ENCODE data around the gene CDK19. TPM values are rescaled to one million over a fixed set of nuclear protein-coding genes. Genes with fewer than 3 reads are reported as not detected.

Gene CDK19
- polyA plus RNA-seq, 1 of the 3 experiments (the other 2 are of a cell fraction), result 6.5 TPM

DNA sequence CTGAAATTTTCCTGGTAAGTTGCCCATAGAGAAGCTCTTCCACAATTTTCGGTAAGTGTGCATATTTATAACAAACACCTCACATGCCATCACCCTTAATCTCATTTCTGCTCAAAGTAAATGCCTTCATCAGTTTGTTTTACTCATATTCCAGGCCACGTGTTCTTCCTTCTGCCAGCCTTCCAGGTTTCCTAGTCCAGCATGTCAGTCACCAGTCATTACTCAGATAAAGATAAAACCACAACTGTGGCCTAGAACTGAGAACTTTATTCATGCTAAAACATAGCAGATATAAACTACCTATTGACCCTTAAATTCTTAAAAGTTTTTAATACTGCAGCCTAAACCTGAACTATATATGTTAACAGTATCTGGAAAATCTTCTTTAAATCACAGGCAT, 189.4 kb downstream of the CDK19 start:
- ChIA-PET CTCF (no interaction called here), POLR2A (no interaction called here)
- Histone ChIP-seq H3K4me1 (ENCODE audit: control insufficient read depth in 1 of 2, insufficient read depth in 2 of 2, low read depth in 1 of 2, low read length in 1 of 2) (peaks cover 0 to 6% of the 10 kb centered on the region in 2 experiments; a peak in 1 of 4 replicates), H3K36me3 (replicated peaks in 1 of 2; ENCODE audit: control insufficient read depth in 1 of 2, insufficient read depth in 2 of 2, low read length in 1 of 2) (peaks cover 24% of the 10 kb centered on the region in 2 experiments), H3K27me3 (ENCODE audit: insufficient read depth) (no peaks in the 10 kb centered on the region), H3K9me3 (no peaks in the 10 kb centered on the region), H3K4me3 (ENCODE audit: low read depth in 2 of 2, low read length in 1 of 2) (no peak overlapping the region), H3K79me2 (ENCODE audit: insufficient read depth) (no peaks in the 10 kb centered on the region), H3F3A (replicated peaks; ENCODE audit: insufficient read depth) (peaks cover 4% of the 10 kb centered on the region), H3K27ac (ENCODE audit: low read depth in 2 of 2, low read length in 1 of 2) (no peak overlapping the region), H3K9me2 (no peaks in the 10 kb centered on the region), H4K20me1 (ENCODE audit: insufficient read depth) (no peaks in the 10 kb centered on the region), H3K4me2 (no peak overlapping the region), H3K9ac (no peak overlapping the region), H2AFZ (ENCODE audit: low read depth) (no peak overlapping the region)
- WGBS (ENCODE audit: low lambda C conversion rate), result 54% methylated on average over 2 of the region's 2 CpGs
- no peak for TF ChIP-seq POLR2AphosphoS5 (IDR thresholded peaks at IDR 0.05; ENCODE audit: low read depth, low read length)
- TF ChIP-seq TCF12 (IDR thresholded peaks at IDR 0.05), result peak; percentile 16; the same call in 1 of the 2 replicates
- TF ChIP-seq, protein P1, sequence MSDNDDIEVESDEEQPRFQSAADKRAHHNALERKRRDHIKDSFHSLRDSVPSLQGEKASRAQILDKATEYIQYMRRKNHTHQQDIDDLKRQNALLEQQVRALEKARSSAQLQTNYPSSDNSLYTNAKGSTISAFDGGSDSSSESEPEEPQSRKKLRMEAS (IDR thresholded peaks at IDR 0.05; ENCODE audit: low read depth), result peak; percentile 48; the same call in 1 of the 2 replicates
- TF ChIP-seq JUND (IDR thresholded peaks at IDR 0.05), result 0 out of 2 replicates have a peak, but pooled peaks have one; percentile 10
- TF ChIP-seq, protein P2, sequence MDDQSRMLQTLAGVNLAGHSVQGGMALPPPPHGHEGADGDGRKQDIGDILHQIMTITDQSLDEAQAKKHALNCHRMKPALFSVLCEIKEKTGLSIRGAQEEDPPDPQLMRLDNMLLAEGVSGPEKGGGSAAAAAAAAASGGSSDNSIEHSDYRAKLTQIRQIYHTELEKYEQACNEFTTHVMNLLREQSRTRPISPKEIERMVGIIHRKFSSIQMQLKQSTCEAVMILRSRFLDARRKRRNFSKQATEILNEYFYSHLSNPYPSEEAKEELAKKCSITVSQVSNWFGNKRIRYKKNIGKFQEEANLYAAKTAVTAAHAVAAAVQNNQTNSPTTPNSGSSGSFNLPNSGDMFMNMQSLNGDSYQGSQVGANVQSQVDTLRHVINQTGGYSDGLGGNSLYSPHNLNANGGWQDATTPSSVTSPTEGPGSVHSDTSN (IDR thresholded peaks at IDR 0.05), result peak; percentile 75
- TF ChIP-seq MEF2A (IDR thresholded peaks at IDR 0.05; ENCODE audit: borderline replicate concordance, low read depth), result no peak
- DNase-seq, result no peak

DNA sequence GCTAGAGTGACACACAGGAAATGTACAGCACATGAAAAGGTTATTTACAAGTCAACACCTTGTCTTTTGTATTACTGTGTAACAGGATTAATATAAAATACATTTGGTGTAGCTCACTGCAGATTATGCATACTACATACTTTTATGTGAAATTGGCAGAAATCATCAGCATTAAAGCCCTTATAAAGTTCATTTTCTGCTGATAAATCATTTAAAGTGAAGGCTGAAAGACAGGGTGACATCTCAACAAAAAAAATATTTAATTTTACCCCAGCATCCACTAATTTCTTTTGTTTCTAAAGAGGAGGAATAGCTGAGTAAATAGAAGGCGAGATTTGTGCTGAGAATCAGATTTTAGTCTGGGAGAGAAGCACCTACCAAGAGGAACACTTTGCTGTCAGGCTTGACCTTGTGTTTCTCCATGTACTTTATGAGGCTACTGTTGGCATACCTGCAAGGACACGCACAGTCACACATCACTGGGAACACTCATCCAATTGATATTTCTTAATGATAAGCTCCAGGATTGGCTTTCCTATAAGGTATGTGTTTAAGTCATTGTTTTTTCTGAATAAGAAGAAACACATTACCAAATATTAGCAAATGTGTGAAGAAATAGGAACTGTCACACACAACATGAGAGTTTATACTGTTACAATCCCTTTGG, 192.2 kb downstream of the CDK19 start:
- Histone ChIP-seq H3K9ac (no peak overlapping the region), H3K4me1 (ENCODE audit: control insufficient read depth in 1 of 2, insufficient read depth in 2 of 2, low read depth in 1 of 2, low read length in 1 of 2) (peaks cover 0 to 4% of the 10 kb centered on the region in 2 experiments; a peak in 2 of 4 replicates), H3K27me3 (ENCODE audit: insufficient read depth) (no peaks in the 10 kb centered on the region), H3F3A (replicated peaks; ENCODE audit: insufficient read depth) (peaks cover 4% of the 10 kb centered on the region), H3K27ac (ENCODE audit: low read depth in 2 of 2, low read length in 1 of 2) (no peak overlapping the region), H3K4me3 (ENCODE audit: low read depth in 2 of 2, low read length in 1 of 2) (no peak overlapping the region), H2AFZ (ENCODE audit: low read depth) (no peak overlapping the region), H3K9me3 (no peaks in the 10 kb centered on the region), H3K36me3 (replicated peaks in 1 of 2; ENCODE audit: control insufficient read depth in 1 of 2, insufficient read depth in 2 of 2, low read length in 1 of 2) (peaks cover 29 to 34% of the 10 kb centered on the region in 2 experiments), H3K79me2 (ENCODE audit: insufficient read depth) (no peaks in the 10 kb centered on the region), H3K9me2 (no peaks in the 10 kb centered on the region), H4K20me1 (ENCODE audit: insufficient read depth) (no peaks in the 10 kb centered on the region), H3K4me2 (no peak overlapping the region)
- DNase-seq, result no peak
- 100% methylated on average over 2 of the region's 2 CpGs for WGBS (ENCODE audit: low lambda C conversion rate)
- CTCF ChIA-PET, result no interaction called here
- POLR2A ChIA-PET, result interaction anchor here (0.8 kb wide), 1 partner anchor 251 kb away, joined by 3 read pairs; the partner anchor contains the start of gene AMD1
- TF ChIP-seq TEAD4 (IDR thresholded peaks at IDR 0.05; ENCODE audit: borderline replicate concordance, insufficient read depth) (no peak), RAD21 (IDR thresholded peaks at IDR 0.05; ENCODE audit: low read length) (no peak), TAF1 (IDR thresholded peaks at IDR 0.05; ENCODE audit: borderline replicate concordance, low read depth, low read length) (no peak), MEF2A (IDR thresholded peaks at IDR 0.05; ENCODE audit: borderline replicate concordance, low read depth) (no peak), ZBTB33 (IDR thresholded peaks at IDR 0.05; ENCODE audit: borderline replicate concordance, low read depth) (no peak), GABPA (IDR thresholded peaks at IDR 0.05; ENCODE audit: low read depth) (no peak), YY1 (IDR thresholded peaks at IDR 0.05; ENCODE audit: low read depth) (no peak), SIN3A (IDR thresholded peaks at IDR 0.05; ENCODE audit: borderline replicate concordance, low read depth, low read length) (no peak), NRF1 (IDR thresholded peaks at IDR 0.05; ENCODE audit: low read depth, low read length) (no peak), JUND (IDR thresholded peaks at IDR 0.05) (no peak), EZH2phosphoT487 (IDR thresholded peaks at IDR 0.05; ENCODE audit: borderline replicate concordance, low read depth) (no peak), SMC3 (IDR thresholded peaks at IDR 0.05; ENCODE audit: low read depth, low read length) (no peak), MXI1 (IDR thresholded peaks at IDR 0.05; ENCODE audit: low read depth, low read length) (no peak)
- TF ChIP-seq, protein P2 (IDR thresholded peaks at IDR 0.05), result no peak
- TF ChIP-seq, protein P3, sequence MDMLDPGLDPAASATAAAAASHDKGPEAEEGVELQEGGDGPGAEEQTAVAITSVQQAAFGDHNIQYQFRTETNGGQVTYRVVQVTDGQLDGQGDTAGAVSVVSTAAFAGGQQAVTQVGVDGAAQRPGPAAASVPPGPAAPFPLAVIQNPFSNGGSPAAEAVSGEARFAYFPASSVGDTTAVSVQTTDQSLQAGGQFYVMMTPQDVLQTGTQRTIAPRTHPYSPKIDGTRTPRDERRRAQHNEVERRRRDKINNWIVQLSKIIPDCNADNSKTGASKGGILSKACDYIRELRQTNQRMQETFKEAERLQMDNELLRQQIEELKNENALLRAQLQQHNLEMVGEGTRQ (IDR thresholded peaks at IDR 0.05; ENCODE audit: borderline replicate concordance, low read depth, low read length), result no peak
- TF ChIP-seq, protein P4, sequence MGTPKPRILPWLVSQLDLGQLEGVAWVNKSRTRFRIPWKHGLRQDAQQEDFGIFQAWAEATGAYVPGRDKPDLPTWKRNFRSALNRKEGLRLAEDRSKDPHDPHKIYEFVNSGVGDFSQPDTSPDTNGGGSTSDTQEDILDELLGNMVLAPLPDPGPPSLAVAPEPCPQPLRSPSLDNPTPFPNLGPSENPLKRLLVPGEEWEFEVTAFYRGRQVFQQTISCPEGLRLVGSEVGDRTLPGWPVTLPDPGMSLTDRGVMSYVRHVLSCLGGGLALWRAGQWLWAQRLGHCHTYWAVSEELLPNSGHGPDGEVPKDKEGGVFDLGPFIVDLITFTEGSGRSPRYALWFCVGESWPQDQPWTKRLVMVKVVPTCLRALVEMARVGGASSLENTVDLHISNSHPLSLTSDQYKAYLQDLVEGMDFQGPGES (IDR thresholded peaks at IDR 0.05; ENCODE audit: low read depth, low read length), result no peak

Measured in SK-N-SH (cell line).